GM23248 (cell line): Measurements from ENCODE around the gene FAM120A.

ENCODE experiments used
- EZH2 ChIP-seq: fragments of 200-600 bp; sonication (generic); IDR thresholded peaks from 2 replicates; pipeline ENCODE4 v1.6.1; 2018; ENCODE audit warnings: antibody characterized with exemption, mild to moderate bottlenecking; ENCODE audit not compliant: insufficient read depth, poor library complexity, severe bottlenecking
- EZH2phosphoT487 ChIP-seq: fragments of 200-600 bp; sonication (generic); IDR thresholded peaks from 2 replicates; pipeline ENCODE4 v1.6.1; 2018; ENCODE audit warnings: antibody characterized with exemption, moderate library complexity, mild to moderate bottlenecking, low read depth; ENCODE audit not compliant: insufficient read depth

- TF ChIP-seq EZH2 (no peak), EZH2phosphoT487 (no peak)
Observed at GRCh38 chr9:93466416-93467061, 15.1 kb downstream of the FAM120A start.
